SJCRH30 (cell line): ENCODE measurements around the gene CACNA1C. TPM values are rescaled to one million over a fixed set of nuclear protein-coding genes. Genes with fewer than 3 reads are reported as not detected.

Experiments
- DNase-seq, 2 experiments: peaks; one replicate each; pipeline ENCODE4 v3.0.0-alpha.2; 2015 to 2020
- H3K27ac ChIP-seq: fragments of 250-450 bp; sonication (Bioruptor Pico); 2 replicates; pipeline ENCODE4 v1.5.1; 2020; ENCODE audit warnings: mild to moderate bottlenecking, moderate library complexity
- H3K27me3 ChIP-seq: fragments of 250-450 bp; sonication (Bioruptor Pico); 2 replicates; pipeline ENCODE4 v1.5.1; 2020; ENCODE audit warnings: mild to moderate bottlenecking, moderate library complexity
- H3K36me3 ChIP-seq: fragments of 250-450 bp; sonication (Bioruptor Pico); 2 replicates; pipeline ENCODE4 v1.5.1; 2020; ENCODE audit warnings: mild to moderate bottlenecking, moderate library complexity
- H3K4me1 ChIP-seq: fragments of 250-450 bp; sonication (Bioruptor Pico); 2 replicates; pipeline ENCODE4 v1.5.1; 2020; ENCODE audit warnings: mild to moderate bottlenecking, moderate library complexity
- H3K4me3 ChIP-seq: fragments of 250-450 bp; sonication (Bioruptor Pico); 2 replicates; pipeline ENCODE4 v1.5.1; 2020; ENCODE audit warnings: mild to moderate bottlenecking, moderate library complexity
- H3K9me3 ChIP-seq: fragments of 250-450 bp; sonication (Bioruptor Pico); replicated peaks from 2 replicates; pipeline ENCODE4 v1.5.1; 2020; ENCODE audit warnings: mild to moderate bottlenecking, moderate library complexity
- total RNA-seq: library from RNA; depleted of rRNA; stranded (reverse); fragments of >200 nt; shearing (Covaris generic); gene quantifications from 2 replicates; pipeline ENCODE4 v1.2.3, GENCODE V29; 2014

The CACNA1C gene
- total RNA-seq, 1 experiment from 2014 or later = not detected

DNA sequence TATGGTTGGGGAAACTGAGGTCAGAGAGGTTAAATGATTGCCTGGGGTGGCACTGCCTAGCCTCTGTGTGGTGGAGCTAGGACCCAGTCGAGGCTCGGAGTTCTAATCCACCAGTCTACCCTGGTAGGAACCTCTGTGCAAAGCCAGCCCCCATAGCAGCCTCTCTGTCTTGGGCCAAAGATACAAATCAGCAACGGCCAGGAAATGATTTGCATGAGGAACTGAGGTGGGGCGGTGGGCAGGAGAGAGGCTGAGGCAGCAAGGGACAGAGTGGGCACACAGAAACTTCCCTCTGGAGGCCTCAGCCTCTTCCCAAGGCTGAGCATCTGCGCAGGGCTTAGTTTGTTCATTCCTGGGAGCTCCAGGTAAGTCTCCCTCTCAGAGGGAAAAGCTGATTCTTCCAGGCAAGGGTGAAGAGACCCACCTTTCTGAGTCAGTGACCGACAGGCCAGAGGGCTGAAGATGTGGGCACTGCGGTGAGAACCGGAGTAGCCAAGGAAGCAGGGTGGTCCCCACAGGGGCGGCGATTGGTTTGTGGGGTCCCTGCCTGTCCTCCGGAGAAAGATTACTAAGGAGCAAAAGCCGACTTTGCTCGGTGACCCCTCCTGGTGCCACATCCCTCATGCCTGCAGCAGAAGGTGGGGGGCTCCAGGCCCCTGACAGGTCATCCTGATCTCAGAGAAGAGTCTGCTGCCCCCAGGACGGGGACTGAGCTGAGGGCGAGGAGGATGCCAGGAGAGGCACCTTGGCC lies 134.6 kb downstream of the CACNA1C start:
- Histone ChIP-seq H3K36me3 (no peaks in the 10 kb centered on the region), H3K9me3 (no peaks in the 10 kb centered on the region), H3K27ac (no peak overlapping the region), H3K4me3 (no peak overlapping the region), H3K27me3 (peaks cover 14% of the 10 kb centered on the region), H3K4me1 (no peaks in the 10 kb centered on the region)
- DNase-seq = no peak

DNA sequence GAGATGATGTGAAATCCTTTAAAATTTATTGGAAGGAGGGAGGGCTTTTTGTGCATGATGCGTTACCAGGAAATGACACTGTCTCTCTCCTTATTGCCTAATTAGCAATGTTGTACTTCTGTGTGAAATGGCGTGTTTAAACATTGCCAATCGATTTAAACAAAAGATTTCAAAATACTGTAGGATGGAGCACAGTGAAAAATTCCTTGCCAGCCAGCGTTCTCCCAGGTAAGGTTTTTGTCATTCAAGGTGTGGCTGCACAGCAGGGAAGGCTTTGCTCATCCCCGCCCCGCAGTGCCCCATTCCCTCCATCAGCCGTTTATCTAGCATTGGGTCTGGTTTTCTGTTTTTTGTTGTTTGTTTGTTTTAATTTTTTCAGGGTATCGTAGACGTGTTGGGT lies 137.3 kb downstream of the CACNA1C start:
- peaks cover 9% of the 10 kb centered on the region for H3K27me3 ChIP-seq
- H3K4me1 ChIP-seq = no peaks in the 10 kb centered on the region
- H3K27ac ChIP-seq = no peak overlapping the region

DNA sequence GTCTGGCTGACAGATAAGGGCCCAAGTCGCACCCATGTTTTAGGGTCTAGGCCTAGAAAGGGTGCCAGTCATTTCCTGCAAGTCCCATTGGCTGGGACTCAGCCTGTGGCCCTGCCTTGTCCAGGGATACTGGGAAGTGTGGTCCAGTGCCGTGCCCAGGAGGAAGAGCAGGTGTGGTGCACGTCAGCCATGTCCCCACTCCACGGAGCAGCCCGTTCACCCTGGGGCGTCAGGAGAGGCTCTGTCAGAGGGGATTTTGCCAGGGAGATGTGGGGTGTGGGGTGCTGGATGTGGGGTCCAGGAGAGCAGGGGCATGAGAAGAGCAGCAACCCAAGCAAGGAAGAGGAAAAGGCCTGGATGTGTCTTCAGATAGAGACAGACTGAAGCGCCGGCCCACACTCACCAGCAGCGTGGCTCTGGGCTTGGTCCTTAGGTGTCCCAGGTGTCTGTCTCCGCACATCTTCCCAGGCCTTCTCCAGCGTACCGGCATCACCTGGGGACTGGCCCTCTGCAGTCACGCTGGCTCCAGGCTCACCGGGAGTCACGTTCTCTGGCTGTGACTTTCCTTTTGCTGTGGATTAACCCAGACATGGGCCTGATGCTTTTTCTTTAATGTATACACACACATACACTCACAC lies 138.2 kb downstream of the CACNA1C start:
- Histone ChIP-seq H3K9me3 (no peaks in the 10 kb centered on the region), H3K36me3 (no peaks in the 10 kb centered on the region), H3K4me1 (no peaks in the 10 kb centered on the region), H3K4me3 (no peak overlapping the region), H3K27me3 (peaks cover 6% of the 10 kb centered on the region; the same call in 1 of the 2 replicates), H3K27ac (no peak overlapping the region)
- no peak for DNase-seq

More for the DNA sequence above, 137.3 kb downstream of the CACNA1C start:
- Histone ChIP-seq H3K36me3 (no peaks in the 10 kb centered on the region), H3K9me3 (no peaks in the 10 kb centered on the region), H3K4me3 (no peak overlapping the region)
- no peak for DNase-seq

DNA sequence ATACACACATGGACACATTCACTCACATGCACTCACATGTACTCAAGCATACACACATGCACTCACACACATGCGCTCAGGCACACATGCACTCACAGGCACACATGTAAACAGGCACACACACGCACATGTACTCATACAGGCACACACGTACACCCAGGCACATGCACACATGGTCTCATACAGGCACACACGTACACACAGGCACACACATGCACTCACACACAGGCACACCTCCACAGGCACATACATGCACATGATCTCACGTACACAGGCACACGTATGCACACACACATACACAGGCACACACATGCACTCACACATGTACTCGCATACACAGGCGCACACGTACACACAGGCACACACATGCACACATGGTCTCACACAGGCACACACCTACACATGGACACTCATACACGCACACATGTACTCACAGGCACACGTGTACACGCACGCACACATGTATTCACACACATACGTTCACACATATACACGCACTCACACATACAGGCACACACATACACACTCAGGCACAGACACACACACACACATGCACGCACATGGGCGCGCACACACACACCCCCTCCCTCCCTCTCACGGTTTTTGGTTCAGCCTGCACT lies 138.9 kb downstream of the CACNA1C start:
- Histone ChIP-seq H3K36me3 (no peaks in the 10 kb centered on the region), H3K27ac (no peak overlapping the region), H3K27me3 (peaks cover 7% of the 10 kb centered on the region), H3K4me3 (no peak overlapping the region), H3K4me1 (no peaks in the 10 kb centered on the region), H3K9me3 (no peaks in the 10 kb centered on the region)
- DNase-seq = no peak

DNA sequence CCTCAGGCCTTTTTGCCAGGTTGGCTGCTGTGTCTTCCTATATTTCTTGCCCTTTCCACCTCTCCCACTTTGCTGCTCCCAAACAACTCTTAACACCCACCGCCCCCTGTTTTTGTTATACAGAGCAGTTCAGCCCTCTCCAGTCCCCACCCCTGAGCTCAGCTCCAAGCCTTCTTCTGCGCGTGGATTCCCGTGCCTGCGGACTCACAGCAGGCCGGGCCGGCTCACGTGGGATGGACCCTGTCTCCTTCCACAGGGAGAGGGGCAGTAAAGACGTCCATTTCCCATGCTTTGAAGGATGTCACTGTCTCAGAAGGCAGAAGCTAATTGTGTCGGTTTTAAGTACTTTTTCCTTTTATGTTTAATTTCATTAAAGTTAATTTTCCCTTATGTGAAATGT lies 139.4 kb downstream of the CACNA1C start:
- Histone ChIP-seq H3K9me3 (no peaks in the 10 kb centered on the region), H3K27me3 (peaks cover 11% of the 10 kb centered on the region), H3K4me3 (no peak overlapping the region), H3K36me3 (no peaks in the 10 kb centered on the region), H3K27ac (no peak overlapping the region), H3K4me1 (no peaks in the 10 kb centered on the region)
- DNase-seq = no peak

DNA sequence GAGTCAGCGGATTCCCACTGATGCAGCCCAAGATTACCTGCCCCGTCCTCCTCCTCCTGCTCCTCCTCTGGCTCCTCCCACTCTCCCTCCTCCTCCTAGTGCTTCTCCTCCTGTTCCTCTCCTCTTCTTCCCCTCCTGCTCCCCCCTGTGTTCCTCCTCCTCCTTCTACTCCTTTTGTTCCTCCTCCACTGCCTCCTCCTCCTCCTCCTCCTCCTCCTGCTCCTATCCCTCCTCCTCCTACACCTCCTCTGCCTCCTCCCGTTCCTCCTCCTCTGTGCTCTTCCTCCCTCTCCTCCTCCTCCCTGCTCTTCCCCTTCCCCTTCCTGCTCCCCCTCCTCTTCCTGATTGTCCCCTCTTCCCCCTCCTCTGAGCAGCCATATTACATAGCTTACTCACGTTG lies 141.3 kb downstream of the CACNA1C start:
- Histone ChIP-seq H3K4me1 (no peaks in the 10 kb centered on the region), H3K9me3 (no peaks in the 10 kb centered on the region), H3K36me3 (no peaks in the 10 kb centered on the region), H3K4me3 (no peak overlapping the region), H3K27me3 (peaks cover 16% of the 10 kb centered on the region), H3K27ac (no peak overlapping the region)
- no peak for DNase-seq

DNA sequence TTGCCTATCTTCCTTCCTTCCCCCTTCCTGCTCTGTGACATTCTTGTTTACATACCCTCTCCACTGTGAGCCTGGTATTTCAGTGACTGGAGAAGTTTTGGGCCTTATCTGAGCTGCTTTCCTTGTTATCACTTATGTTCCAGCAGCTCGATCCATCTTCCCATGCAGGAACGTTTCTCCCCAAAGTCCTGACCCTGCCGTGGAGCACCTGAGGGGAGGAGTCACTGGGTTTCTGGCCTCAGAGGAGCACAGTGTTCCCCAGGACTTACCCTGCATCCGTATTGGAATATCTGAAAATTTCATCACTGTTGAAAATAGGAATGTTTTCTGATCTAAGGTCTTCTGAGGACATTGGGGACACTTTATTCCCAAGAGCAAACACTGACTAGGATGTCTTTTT lies 141.8 kb downstream of the CACNA1C start:
- Histone ChIP-seq H3K9me3 (no peaks in the 10 kb centered on the region), H3K4me3 (no peak overlapping the region), H3K36me3 (no peaks in the 10 kb centered on the region), H3K27ac (no peak overlapping the region), H3K4me1 (no peaks in the 10 kb centered on the region), H3K27me3 (peaks cover 17% of the 10 kb centered on the region)
- no peak for DNase-seq

DNA sequence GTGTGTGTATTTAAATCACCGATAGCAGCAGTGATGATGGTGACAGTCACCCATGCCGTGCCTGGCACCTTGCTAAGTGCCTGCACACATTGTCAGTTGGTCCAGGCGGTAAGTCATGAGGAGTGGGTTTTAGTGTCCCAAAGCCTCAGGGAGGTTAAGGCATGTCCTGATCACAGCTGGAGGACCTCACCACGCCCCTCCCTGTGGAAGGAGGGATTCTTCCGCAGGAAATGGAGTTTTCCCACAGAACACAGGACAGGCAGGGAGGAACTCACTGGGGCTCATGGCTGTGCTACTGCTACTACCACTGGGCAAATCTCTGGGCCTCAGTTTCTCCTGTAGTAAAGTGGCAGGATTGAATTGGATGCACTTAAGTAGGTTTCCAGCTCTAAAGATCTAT lies 142.3 kb downstream of the CACNA1C start:
- H3K4me3 ChIP-seq = no peak overlapping the region

DNA sequence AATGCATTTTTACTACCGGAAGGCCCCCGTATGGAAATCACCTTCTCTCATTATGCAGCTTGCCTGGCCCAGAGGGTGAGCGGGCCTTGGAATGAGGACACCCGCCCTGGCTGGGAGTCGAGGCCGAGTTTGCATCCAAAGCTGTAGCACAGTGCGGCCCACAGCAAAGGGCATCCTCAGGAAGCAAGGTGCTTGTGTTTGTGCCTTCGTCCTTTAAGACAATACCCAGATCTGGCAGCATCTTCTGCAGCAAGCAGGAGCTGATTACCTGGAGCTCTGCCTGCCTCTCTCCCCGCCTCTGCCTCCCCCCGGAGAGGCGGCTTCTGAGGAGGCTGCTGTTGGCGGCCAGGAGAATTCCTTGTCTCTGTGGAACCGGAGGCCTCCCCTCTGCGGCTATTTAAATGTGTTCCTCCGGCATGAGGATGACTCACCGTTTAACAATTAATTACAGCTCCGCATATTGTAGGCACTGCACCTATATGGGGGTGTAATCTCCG lies 145.3 kb downstream of the CACNA1C start:
- H3K36me3 ChIP-seq = no peaks in the 10 kb centered on the region
- no peak for DNase-seq
- H3K4me1 ChIP-seq = no peaks in the 10 kb centered on the region
- peaks cover 17% of the 10 kb centered on the region for H3K27me3 ChIP-seq
- no peak overlapping the region for H3K4me3 ChIP-seq
- H3K27ac ChIP-seq = no peak overlapping the region
- no peaks in the 10 kb centered on the region for H3K9me3 ChIP-seq

More for the DNA sequence above, 142.3 kb downstream of the CACNA1C start:
- no peak for DNase-seq
- no peaks in the 10 kb centered on the region for H3K9me3 ChIP-seq
- H3K27ac ChIP-seq = no peak overlapping the region
- H3K4me1 ChIP-seq = no peaks in the 10 kb centered on the region
- H3K27me3 ChIP-seq = peaks cover 17% of the 10 kb centered on the region
- no peaks in the 10 kb centered on the region for H3K36me3 ChIP-seq

DNA sequence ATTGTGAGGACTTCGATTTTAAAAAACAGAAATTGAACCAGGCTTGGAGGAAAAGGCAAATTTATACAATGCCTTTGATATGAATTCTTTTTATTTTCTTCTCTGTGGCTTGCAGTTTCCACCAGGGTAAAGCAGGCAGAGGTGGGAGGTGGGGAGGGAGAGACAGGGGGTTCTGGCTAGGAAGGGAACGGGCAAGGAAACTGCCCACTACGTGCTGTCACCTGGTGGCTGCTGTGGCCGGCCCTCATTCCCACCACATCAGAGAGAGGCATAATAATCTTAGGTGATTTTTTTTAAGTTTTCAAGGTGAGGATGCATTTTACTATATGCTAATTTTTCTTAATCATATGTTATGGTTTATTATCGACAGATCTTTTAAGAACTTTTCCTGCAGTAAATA lies 145.8 kb downstream of the CACNA1C start:
- no peak for DNase-seq
- Histone ChIP-seq H3K9me3 (no peaks in the 10 kb centered on the region), H3K36me3 (no peaks in the 10 kb centered on the region), H3K4me1 (no peaks in the 10 kb centered on the region), H3K27me3 (peaks cover 17% of the 10 kb centered on the region), H3K4me3 (no peak overlapping the region), H3K27ac (no peak overlapping the region)

DNA sequence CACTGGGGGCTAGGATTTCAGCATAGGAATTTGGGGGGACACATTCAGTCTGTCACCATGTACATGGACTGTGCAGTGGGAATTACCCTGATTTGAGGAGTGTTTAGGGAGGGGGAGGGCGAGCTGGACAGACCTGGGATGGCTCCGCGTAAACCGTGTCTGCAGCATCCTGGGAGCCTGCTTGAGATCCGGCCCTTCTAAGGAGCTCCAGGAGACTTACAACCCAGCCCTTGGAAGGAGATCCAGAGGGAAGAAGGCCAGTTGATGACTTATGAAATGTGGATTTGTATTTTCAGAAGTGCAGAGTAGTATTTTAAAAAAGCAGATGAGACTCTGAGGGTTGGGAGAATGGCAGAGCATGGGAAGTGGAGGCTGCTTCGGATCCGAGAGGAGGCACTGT lies 153.2 kb downstream of the CACNA1C start:
- Histone ChIP-seq H3K27me3 (peaks cover 17% of the 10 kb centered on the region), H3K27ac (no peak overlapping the region), H3K9me3 (no peaks in the 10 kb centered on the region), H3K4me1 (no peaks in the 10 kb centered on the region), H3K4me3 (no peak overlapping the region), H3K36me3 (no peaks in the 10 kb centered on the region)
- DNase-seq = no peak

DNA sequence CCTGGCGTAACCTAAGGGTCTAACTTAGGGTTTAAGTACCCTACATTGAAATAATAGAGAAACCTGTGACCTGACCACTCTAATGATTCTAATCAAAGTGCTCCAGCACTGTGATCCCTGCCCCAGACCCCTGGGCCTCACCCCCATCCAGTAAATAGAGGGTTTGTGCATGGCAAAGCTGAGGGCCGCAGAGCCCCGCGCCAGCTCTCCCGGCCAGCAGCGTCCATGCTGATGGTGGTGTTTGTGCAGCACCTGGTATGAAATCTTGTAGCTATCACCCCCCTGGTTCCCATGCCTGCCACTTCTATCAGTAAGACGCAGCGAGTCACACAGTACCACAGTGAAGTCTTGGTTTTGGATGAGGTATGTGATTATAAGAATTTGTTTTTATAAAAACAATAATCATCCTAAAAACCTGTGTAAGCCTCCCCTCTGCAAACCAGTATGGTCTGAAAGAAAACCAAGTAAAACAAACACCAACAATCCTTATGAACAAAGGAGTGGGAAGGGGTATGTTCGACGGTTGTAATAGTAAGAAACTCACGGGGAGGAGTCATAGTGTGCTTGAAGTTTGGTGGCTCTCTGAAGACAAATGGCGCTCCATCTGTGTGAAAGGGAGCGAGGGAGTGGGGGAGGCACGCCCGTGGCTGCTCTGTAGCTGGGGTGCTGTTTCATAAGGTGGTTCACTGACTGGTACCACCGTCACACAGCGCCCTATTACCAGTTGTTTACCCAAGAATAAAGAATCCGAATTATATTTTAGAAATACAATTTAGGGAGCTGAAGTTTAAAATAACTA lies 156.2 kb downstream of the CACNA1C start:
- Histone ChIP-seq H3K9me3 (no peaks in the 10 kb centered on the region), H3K27ac (no peak overlapping the region), H3K4me1 (no peaks in the 10 kb centered on the region), H3K27me3 (peaks cover 17% of the 10 kb centered on the region), H3K36me3 (no peaks in the 10 kb centered on the region), H3K4me3 (no peak overlapping the region)
- DNase-seq = no peak

DNA sequence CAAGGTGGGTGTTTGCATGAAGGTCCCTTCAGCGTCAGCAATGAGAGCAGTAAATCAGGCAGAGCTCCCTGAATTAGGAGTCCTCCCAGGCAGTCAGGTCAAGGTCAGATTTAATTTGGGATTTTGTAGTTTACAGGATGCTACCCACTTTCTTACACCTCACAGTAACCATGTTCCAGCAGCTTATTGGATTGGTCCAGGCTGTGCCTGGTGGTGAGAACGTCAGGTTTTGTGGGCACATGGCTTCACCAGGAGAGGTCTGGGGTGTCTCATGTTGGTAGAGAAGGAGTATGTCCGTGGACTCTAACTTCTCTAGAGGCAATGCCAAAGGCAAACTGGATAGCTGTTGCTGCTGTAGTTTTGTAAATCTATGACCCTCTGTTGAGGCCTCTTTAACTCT lies 158.3 kb downstream of the CACNA1C start:
- Histone ChIP-seq H3K27me3 (peaks cover 33% of the 10 kb centered on the region), H3K4me3 (no peak overlapping the region), H3K36me3 (no peaks in the 10 kb centered on the region), H3K9me3 (no peaks in the 10 kb centered on the region), H3K4me1 (no peaks in the 10 kb centered on the region), H3K27ac (no peak overlapping the region)
- DNase-seq = no peak

DNA sequence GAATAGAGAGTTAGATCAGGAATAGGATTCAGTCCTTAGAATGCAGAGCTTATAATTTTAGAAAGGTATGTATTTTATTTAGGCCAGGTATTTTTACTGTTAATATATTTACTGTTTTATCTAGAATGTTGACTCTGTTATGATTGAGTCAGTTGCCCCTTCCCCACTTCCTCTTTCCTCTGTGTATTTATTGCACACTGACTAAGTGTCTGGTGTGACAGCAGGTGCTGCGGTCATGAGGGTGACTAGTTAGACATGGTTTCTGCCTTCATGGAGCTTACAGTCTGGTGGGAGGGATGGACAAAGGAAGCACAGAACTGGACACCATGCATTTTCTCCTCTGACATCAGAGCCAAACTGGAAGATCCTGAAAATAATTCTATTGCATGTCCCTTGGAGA lies 159.8 kb downstream of the CACNA1C start:
- Histone ChIP-seq H3K4me1 (no peaks in the 10 kb centered on the region), H3K27ac (no peak overlapping the region)

More for the DNA sequence above, 159.8 kb downstream of the CACNA1C start:
- H3K9me3 ChIP-seq = no peaks in the 10 kb centered on the region
- DNase-seq = no peak
- peaks cover 40% of the 10 kb centered on the region for H3K27me3 ChIP-seq
- no peak overlapping the region for H3K4me3 ChIP-seq
- H3K36me3 ChIP-seq = no peaks in the 10 kb centered on the region
